Measurements from ENCODE around the gene PCSK5.
"Not testable (repeated sequence)": the region's sequence is repeated elsewhere in the genome, so short reads cannot be mapped to it uniquely, and the experiment has no call there.

Gene PCSK5

DNA sequence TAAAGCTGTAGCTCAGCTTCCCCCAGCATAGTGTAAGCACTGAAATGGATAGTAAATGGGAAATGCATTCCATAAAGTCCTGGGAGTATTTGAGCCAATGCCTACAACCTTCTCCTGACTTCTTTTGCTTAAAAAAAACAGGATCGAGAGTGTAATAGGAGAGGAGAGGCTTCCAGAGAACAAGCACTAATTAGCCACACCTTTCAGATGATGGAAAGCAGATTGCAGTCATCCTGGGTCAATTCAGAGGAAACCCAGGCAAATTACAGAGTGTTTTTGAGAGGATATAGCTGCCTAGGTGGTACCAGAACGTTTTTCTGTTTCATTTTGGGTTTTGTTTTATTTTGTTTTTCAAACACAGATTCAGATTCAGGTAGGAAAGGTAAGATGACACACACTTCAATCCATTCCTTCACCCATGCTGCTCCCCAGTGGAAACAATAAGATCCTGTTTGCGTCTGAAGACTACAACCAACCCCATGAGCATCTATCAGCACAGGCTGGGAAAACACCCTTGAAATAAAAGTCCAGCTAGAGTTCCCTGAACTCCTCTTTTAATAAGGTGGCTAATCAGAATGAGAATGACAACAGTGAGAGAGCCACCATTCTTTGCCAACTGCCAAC lies 408.2 kb downstream of the PCSK5 start:
- H3K4me3 ChIP-seq (ENCODE audit: low read depth, low read length): no peak overlapping the region
- peak; percentile 34 for DNase-seq (ENCODE audit: low read depth)
- TF ChIP-seq, protein P1, sequence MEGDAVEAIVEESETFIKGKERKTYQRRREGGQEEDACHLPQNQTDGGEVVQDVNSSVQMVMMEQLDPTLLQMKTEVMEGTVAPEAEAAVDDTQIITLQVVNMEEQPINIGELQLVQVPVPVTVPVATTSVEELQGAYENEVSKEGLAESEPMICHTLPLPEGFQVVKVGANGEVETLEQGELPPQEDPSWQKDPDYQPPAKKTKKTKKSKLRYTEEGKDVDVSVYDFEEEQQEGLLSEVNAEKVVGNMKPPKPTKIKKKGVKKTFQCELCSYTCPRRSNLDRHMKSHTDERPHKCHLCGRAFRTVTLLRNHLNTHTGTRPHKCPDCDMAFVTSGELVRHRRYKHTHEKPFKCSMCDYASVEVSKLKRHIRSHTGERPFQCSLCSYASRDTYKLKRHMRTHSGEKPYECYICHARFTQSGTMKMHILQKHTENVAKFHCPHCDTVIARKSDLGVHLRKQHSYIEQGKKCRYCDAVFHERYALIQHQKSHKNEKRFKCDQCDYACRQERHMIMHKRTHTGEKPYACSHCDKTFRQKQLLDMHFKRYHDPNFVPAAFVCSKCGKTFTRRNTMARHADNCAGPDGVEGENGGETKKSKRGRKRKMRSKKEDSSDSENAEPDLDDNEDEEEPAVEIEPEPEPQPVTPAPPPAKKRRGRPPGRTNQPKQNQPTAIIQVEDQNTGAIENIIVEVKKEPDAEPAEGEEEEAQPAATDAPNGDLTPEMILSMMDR (conservative IDR thresholded peaks at IDR 0.05; ENCODE audit: low read depth, low read length): peak; percentile 29

DNA sequence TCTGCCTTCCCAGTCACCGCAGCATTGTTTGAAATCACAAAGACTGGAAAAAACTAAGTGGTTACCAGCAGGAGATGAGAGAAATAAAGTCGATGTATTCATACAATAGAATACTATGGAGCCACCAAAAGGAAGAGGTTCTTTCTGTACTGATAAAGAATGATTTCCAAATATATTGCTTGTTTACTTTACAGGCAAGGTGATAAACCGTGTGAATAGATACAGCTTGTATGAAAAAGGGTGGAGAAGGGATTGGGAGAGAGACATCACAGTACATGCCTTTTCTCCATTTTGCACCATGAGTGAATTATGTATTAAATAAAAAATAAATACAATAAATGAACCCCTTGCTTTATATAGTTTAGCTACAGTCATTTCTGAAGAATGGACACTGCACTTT lies 412.1 kb downstream of the PCSK5 start:
- H3K4me3 ChIP-seq (ENCODE audit: low read depth, low read length): no peak overlapping the region
- TF ChIP-seq, protein P1 (conservative IDR thresholded peaks at IDR 0.05; ENCODE audit: low read depth, low read length): no peak
- DNase-seq (ENCODE audit: low read depth): no peak

DNA sequence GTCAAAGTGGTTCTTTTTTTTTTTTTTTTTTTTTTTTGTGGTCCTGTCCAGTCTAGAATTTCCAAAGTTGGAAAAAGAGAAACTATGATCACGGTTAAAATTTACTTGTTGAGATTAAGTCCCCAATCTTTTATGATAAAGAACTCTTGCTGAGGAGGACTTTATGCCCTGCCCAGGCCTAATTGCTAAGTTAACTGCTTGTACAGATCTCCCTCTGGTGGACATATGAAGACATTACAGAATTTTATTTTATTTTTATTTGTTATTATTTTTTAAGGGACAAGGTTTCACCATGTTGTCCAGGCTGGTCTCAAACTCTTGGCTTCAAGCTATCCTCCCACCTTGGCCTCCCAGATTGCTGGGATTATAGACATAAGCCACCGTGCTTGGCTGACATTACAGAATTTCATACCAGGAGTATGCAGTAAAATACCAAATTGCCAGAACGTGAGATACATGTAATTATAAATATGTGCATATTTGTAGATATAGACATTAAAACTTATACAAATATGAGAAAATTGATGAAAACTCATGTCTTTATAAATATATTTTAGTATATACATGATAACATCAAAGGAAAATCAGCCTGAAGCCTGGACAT lies 412.6 kb downstream of the PCSK5 start:
- TF ChIP-seq, protein P1 (conservative IDR thresholded peaks at IDR 0.05; ENCODE audit: low read depth, low read length): peak; percentile 58
- peak; percentile 83 for DNase-seq (ENCODE audit: low read depth)
- no peak overlapping the region for H3K4me3 ChIP-seq (ENCODE audit: low read depth, low read length)

DNA sequence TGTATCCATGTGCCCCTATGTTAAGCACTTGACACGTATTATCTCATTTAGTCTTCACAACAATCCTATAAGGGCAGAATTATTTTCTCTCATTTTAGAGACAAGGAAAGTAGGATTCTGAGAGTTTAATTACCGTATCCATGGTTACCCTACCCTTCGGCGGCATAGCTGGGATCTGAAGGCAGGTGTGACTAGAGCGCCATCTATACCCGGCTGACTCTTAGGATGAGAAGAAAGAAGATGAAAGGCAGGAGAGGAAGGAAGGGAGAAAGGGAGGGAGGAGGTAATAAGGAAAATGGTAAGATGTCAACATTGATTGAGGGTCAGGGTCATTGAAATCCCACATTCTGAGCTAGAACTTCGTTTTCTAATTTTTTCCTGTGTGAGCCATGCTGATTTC lies 416.6 kb downstream of the PCSK5 start:
- TF ChIP-seq, protein P1 (conservative IDR thresholded peaks at IDR 0.05; ENCODE audit: low read depth, low read length): peak; percentile 56
- peak; percentile 50 for DNase-seq (ENCODE audit: low read depth)
- not testable (repeated sequence) for H3K4me3 ChIP-seq (ENCODE audit: low read depth, low read length)

DNA sequence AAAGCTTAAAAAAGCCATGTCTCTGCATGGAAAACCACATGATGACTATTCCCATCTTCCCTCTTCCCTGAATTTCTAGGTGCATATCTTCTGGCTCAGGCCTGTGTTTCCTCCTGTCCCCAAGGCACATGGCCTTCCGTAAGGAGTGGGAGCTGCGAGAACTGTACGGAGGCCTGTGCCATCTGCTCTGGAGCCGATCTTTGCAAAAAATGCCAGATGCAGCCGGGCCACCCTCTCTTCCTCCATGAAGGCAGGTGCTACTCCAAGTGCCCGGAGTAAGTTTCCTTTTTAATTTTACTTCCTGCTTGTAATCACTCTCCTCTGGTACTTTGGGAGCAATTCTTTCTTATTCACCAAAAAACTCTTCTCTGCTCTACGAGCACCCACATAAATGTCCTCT lies 420.1 kb downstream of the PCSK5 start:
- H3K4me3 ChIP-seq (ENCODE audit: low read depth, low read length): no peak overlapping the region
- no peak for DNase-seq (ENCODE audit: low read depth)
- TF ChIP-seq, protein P1 (conservative IDR thresholded peaks at IDR 0.05; ENCODE audit: low read depth, low read length): no peak

DNA sequence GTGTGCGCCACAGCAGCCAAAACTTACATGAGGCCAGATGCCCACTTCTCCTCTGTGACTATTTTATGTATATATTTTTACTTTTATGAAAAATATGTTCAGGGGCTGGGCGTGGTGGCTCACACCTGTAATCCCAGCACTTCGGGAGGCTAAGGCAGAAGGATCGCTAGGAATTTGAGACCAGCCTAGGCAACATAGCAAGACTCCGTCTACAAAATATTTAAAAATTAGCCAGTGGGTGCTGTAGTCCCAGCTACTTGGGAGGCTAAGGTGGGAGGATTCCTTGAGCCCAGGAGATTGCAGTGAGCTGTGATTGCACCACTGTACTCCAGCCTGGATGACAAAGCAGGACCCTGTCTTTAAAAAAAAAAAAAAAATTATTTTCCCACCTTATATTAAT lies 420.5 kb downstream of the PCSK5 start:
- DNase-seq (ENCODE audit: low read depth): no peak
- H3K4me3 ChIP-seq (ENCODE audit: low read depth, low read length): no peak overlapping the region
- TF ChIP-seq, protein P1 (conservative IDR thresholded peaks at IDR 0.05; ENCODE audit: low read depth, low read length): no peak

DNA sequence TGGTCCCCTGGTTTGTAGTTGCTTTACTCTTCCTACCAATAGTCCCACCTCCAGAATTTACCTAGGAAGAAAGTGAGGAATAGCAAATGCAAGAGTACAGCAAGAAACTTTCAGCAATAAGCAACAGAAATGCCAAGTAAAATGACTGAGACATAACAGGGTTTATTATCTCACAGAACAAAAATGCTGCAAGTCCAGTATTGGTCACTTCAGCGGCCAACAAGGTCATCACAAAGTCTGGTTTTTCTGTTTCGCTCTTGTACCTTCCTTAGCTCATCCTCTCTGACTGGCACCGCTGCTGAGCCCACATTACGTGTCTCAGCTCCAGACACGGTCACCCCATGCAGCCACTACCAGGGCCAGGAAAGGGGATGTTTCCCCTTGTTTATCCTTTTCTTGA lies 421.1 kb downstream of the PCSK5 start:
- TF ChIP-seq, protein P1 (conservative IDR thresholded peaks at IDR 0.05; ENCODE audit: low read depth, low read length): no peak
- DNase-seq (ENCODE audit: low read depth): no peak

More for the DNA sequence above, 421.1 kb downstream of the PCSK5 start:
- H3K4me3 ChIP-seq (ENCODE audit: low read depth, low read length): no peak overlapping the region

All from choroid plexus epithelial cell (primary cell).